OCI-LY7 (cell line): ENCODE data around the gene DIPK1A. TPM values are rescaled to one million over a fixed set of nuclear protein-coding genes. Genes with fewer than 3 reads are reported as not detected.

ENCODE experiments used
- BruUV-seq: library from RNA; stranded (reverse); fragments of 400-500 nt; replicated peaks from 2 replicates; lab custom pipeline; 2021; lab: Mats Ljungman, UMichigan
- CTCF ChIA-PET: fragments of 300-600 bp; sonication (Branson Sonifier 250); formaldehyde crosslinking; loops from one replicate; lab custom pipeline; 2022; ENCODE audit warnings: antibody characterized with exemption; ENCODE audit not compliant: unreplicated experiment; lab: Charles Lee
- POLR2A ChIA-PET: fragments of 300-600 bp; sonication (Branson Sonifier 250); formaldehyde crosslinking; loops from one replicate; lab custom pipeline; 2022; ENCODE audit warnings: antibody characterized with exemption; lab: Charles Lee
- DNase-seq: peaks from one replicate; pipeline ENCODE4 v3.0.0-alpha.2; 2015; ENCODE audit warnings: low spot score
- H2AFZ ChIP-seq: fragments of 200-600 bp; sonication (generic), shearing (Covaris generic); 2 replicates; pipeline ENCODE4 v1.6.1; 2014; ENCODE audit warnings: mild to moderate bottlenecking, antibody characterized with exemption, low read length, moderate library complexity
- H3K27ac ChIP-seq: fragments of 200-600 bp; sonication (generic); 2 replicates; pipeline ENCODE4 v1.5.1; 2014; ENCODE audit warnings: mixed run types, low read depth, mild to moderate bottlenecking, moderate library complexity, low read length, inconsistent platforms; ENCODE audit not compliant: poor library complexity, severe bottlenecking
- H3K36me3 ChIP-seq: fragments of 200-600 bp; sonication (generic); 2 replicates; pipeline ENCODE4 v1.6.1; 2014; ENCODE audit warnings: mild to moderate bottlenecking, antibody characterized with exemption, low read length, moderate library complexity, mixed read lengths; ENCODE audit not compliant: insufficient read depth
- H3K4me1 ChIP-seq: fragments of 200-600 bp; sonication (generic); 2 replicates; pipeline ENCODE4 v1.5.1; 2014; ENCODE audit warnings: mild to moderate bottlenecking, low read length; ENCODE audit not compliant: insufficient read depth, poor library complexity, severe bottlenecking
- H3K4me2 ChIP-seq: fragments of 200-600 bp; sonication (generic); 2 replicates; pipeline ENCODE4 v1.6.1; 2014; ENCODE audit warnings: mild to moderate bottlenecking, low read length
- H3K4me3 ChIP-seq: fragments of 200-600 bp; sonication (generic); 2 replicates; pipeline ENCODE4 v1.5.1; 2014; ENCODE audit warnings: mild to moderate bottlenecking, low read depth, low read length; ENCODE audit not compliant: poor library complexity, severe bottlenecking
- H3K79me2 ChIP-seq: fragments of 200-600 bp; sonication (generic); 2 replicates; pipeline ENCODE4 v1.6.1; 2016; ENCODE audit warnings: low read depth, mild to moderate bottlenecking, low read length, moderate library complexity, mixed read lengths; ENCODE audit not compliant: insufficient read depth
- H3K9me2 ChIP-seq: fragments of 200-600 bp; sonication (generic); 2 replicates; pipeline ENCODE4 v1.6.1; 2016; ENCODE audit warnings: mild to moderate bottlenecking, low read length, mixed read lengths; ENCODE audit not compliant: insufficient read depth
- H3K9me3 ChIP-seq: fragments of 200-600 bp; sonication (generic); 2 replicates; pipeline ENCODE4 v1.6.1; 2014; ENCODE audit warnings: mild to moderate bottlenecking, mixed run types, low read length, mixed read lengths
- H4K20me1 ChIP-seq: fragments of 200-600 bp; sonication (generic); 2 replicates; pipeline ENCODE4 v1.6.1; 2014; ENCODE audit warnings: mild to moderate bottlenecking, antibody characterized with exemption, low read length, moderate library complexity, mixed read lengths; ENCODE audit not compliant: insufficient read depth
- EZH2phosphoT487 ChIP-seq: fragments of 200-600 bp; sonication (generic); IDR thresholded peaks from 2 replicates; pipeline ENCODE4 v1.6.1; 2018; ENCODE audit warnings: low read depth, borderline replicate concordance, mild to moderate bottlenecking, mixed run types, antibody characterized with exemption, low read length, moderate library complexity, mixed read lengths
- intact Hi-C: fragments of 100-400 bp; cut with micrococcal nuclease; formaldehyde crosslinking; loops from one replicate; pipeline ENCODE4 v1.10.0; 2022; ENCODE audit not compliant: unreplicated experiment
- total RNA-seq, 2 experiments: library from RNA; depleted of rRNA in 1 of 2; stranded (reverse); fragments of >200 nt in 1 of 2; shearing (Covaris generic) in 1 of 2; gene quantifications; 2 replicates each; pipeline ENCODE4 v1.2.3, GENCODE V29; 2014 to 2022
- TF ChIP-seq, protein P1 (sequence below): fragments of 200-600 bp; sonication (generic); conservative IDR thresholded peaks from 2 replicates; pipeline ENCODE4 v1.5.1; 2014; ENCODE audit warnings: mild to moderate bottlenecking, antibody characterized with exemption, low read length, moderate library complexity, mixed read lengths

The DIPK1A gene
- total RNA-seq, 2 experiments from 2014 or later: 13.0 to 25.4 TPM

- H2AFZ ChIP-seq: no peak overlapping the region
- peak overlapping the region; percentile 73 for H3K27ac ChIP-seq
- POLR2A ChIA-PET: interaction anchor here (0.6 to 2.7 kb wide), 23 partner anchors 8 to 122 kb away, joined by 3 to 24 read pairs (median 4); no protein-coding TSS in a partner anchor
- no TSS peak for BruUV-seq
- H3K4me3 ChIP-seq: no peak overlapping the region
- H3K79me2 ChIP-seq: peaks cover 100% of the 10 kb centered on the region
- no peak for DNase-seq
- H3K9me3 ChIP-seq: peaks cover 21% of the 10 kb centered on the region
- peak overlapping the region; percentile 47 for H3K4me2 ChIP-seq
- H3K4me1 ChIP-seq: peaks cover 84% of the 10 kb centered on the region
- no peaks in the 10 kb centered on the region for H3K9me2 ChIP-seq
- H3K36me3 ChIP-seq: peaks cover 42% of the 10 kb centered on the region
- intact Hi-C loops: no loop called here
- TF ChIP-seq, protein P1, sequence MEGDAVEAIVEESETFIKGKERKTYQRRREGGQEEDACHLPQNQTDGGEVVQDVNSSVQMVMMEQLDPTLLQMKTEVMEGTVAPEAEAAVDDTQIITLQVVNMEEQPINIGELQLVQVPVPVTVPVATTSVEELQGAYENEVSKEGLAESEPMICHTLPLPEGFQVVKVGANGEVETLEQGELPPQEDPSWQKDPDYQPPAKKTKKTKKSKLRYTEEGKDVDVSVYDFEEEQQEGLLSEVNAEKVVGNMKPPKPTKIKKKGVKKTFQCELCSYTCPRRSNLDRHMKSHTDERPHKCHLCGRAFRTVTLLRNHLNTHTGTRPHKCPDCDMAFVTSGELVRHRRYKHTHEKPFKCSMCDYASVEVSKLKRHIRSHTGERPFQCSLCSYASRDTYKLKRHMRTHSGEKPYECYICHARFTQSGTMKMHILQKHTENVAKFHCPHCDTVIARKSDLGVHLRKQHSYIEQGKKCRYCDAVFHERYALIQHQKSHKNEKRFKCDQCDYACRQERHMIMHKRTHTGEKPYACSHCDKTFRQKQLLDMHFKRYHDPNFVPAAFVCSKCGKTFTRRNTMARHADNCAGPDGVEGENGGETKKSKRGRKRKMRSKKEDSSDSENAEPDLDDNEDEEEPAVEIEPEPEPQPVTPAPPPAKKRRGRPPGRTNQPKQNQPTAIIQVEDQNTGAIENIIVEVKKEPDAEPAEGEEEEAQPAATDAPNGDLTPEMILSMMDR: no peak
- TF ChIP-seq EZH2phosphoT487: no peak
- H4K20me1 ChIP-seq: no peaks in the 10 kb centered on the region
- CTCF ChIA-PET: interaction anchor here (0.6 to 1.0 kb wide), 2 partner anchors 19 to 43 kb away, joined by 4 to 5 read pairs; no protein-coding TSS in a partner anchor
Observed at GRCh38 chr1:92943502-92943847, 17.8 kb downstream of the DIPK1A start.

GRCh38 chr1:92940541-92940940 is 20.7 kb downstream of the DIPK1A start:
- BruUV-seq: TSS peak; percentile 5
- Histone ChIP-seq H3K9me3 (peaks cover 18% of the 10 kb centered on the region; the same call in 1 of the 2 replicates), H3K27ac (no peak overlapping the region), H3K9me2 (no peaks in the 10 kb centered on the region), H3K4me2 (no peak overlapping the region), H3K36me3 (peaks cover 44% of the 10 kb centered on the region), H4K20me1 (no peaks in the 10 kb centered on the region), H3K4me3 (no peak overlapping the region), H2AFZ (no peak overlapping the region), H3K4me1 (peaks cover 69% of the 10 kb centered on the region), H3K79me2 (peaks cover 100% of the 10 kb centered on the region)
- intact Hi-C loops: no loop called here
- no peak for DNase-seq
- CTCF ChIA-PET: interaction anchor here (0.6 to 1.0 kb wide), 2 partner anchors 11 to 28 kb away, joined by 3 read pairs; no protein-coding TSS in a partner anchor
- POLR2A ChIA-PET: interaction anchor here (0.6 to 3.4 kb wide), 11 partner anchors 11 to 276 kb away, joined by 3 to 11 read pairs (median 4); no protein-coding TSS in a partner anchor
- no peak for TF ChIP-seq EZH2phosphoT487
- TF ChIP-seq, protein P1: no peak

GRCh38 chr1:92937731-92938130 is 23.5 kb downstream of the DIPK1A start:
- no peak overlapping the region for H3K4me3 ChIP-seq
- peaks cover 7% of the 10 kb centered on the region; the same call in 1 of the 2 replicates for H4K20me1 ChIP-seq
- peaks cover 67% of the 10 kb centered on the region for H3K4me1 ChIP-seq
- intact Hi-C loops: no loop called here
- no peak overlapping the region for H3K27ac ChIP-seq
- peaks cover 18% of the 10 kb centered on the region; the same call in 1 of the 2 replicates for H3K9me3 ChIP-seq
- BruUV-seq: no TSS peak
- no peaks in the 10 kb centered on the region for H3K9me2 ChIP-seq
- ChIA-PET CTCF (interaction anchor here (0.6 kb wide), 1 partner anchor 19 kb away, joined by 3 read pairs; no protein-coding TSS in a partner anchor), POLR2A (interaction anchor here (0.6 to 3.4 kb wide), 3 partner anchors 8 to 30 kb away, joined by 3 to 11 read pairs (median 7); no protein-coding TSS in a partner anchor)
- peaks cover 59% of the 10 kb centered on the region for H3K36me3 ChIP-seq
- no peak for DNase-seq
- TF ChIP-seq, protein P1: no peak
- no peak for TF ChIP-seq EZH2phosphoT487
- peaks cover 100% of the 10 kb centered on the region for H3K79me2 ChIP-seq
- no peak overlapping the region for H2AFZ ChIP-seq
- no peak overlapping the region for H3K4me2 ChIP-seq
